Panc1 (cell line): ENCODE data around the gene TAS2R10.

Experiments
- POLR2AphosphoS5 ChIP-seq: IDR thresholded peaks from 2 replicates; pipeline ENCODE4 v1.6.1; 2012; ENCODE audit warnings: mild to moderate bottlenecking, low read depth, low read length, moderate library complexity
- TF ChIP-seq, protein P1 (sequence below): fragments of 450-650 bp; IDR thresholded peaks from 2 replicates; pipeline ENCODE4 v1.5.1; 2017; ENCODE audit warnings: mild to moderate bottlenecking

DNA sequence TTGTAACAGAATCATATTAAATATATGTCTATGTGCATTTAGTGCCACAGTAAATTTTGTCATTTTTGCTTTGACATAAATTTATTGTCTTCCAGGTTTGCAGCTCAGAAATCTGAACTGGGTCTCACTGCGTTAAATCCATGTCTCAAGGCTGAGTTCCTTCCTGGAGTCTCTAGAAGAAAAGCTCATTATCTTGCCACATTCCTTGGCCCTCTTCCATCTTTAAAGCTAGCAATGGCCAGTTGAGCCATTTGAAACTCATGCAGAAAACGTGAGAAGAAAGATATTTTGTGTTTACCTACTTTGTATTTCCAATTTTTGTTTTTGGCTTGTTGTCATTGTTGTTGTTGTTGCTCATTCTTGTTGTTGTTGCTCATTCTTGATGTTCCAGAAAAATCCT, 47.2 kb upstream of the TAS2R10 start:
- TF ChIP-seq POLR2AphosphoS5: no peak
- TF ChIP-seq, protein P1, sequence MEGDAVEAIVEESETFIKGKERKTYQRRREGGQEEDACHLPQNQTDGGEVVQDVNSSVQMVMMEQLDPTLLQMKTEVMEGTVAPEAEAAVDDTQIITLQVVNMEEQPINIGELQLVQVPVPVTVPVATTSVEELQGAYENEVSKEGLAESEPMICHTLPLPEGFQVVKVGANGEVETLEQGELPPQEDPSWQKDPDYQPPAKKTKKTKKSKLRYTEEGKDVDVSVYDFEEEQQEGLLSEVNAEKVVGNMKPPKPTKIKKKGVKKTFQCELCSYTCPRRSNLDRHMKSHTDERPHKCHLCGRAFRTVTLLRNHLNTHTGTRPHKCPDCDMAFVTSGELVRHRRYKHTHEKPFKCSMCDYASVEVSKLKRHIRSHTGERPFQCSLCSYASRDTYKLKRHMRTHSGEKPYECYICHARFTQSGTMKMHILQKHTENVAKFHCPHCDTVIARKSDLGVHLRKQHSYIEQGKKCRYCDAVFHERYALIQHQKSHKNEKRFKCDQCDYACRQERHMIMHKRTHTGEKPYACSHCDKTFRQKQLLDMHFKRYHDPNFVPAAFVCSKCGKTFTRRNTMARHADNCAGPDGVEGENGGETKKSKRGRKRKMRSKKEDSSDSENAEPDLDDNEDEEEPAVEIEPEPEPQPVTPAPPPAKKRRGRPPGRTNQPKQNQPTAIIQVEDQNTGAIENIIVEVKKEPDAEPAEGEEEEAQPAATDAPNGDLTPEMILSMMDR: no peak
